ENCODE results near the gene OTC. TPM values are rescaled to one million over a fixed set of nuclear protein-coding genes. Genes with fewer than 3 reads are reported as not detected.

Gene OTC
- total RNA-seq: not detected in 2 replicates

DNA sequence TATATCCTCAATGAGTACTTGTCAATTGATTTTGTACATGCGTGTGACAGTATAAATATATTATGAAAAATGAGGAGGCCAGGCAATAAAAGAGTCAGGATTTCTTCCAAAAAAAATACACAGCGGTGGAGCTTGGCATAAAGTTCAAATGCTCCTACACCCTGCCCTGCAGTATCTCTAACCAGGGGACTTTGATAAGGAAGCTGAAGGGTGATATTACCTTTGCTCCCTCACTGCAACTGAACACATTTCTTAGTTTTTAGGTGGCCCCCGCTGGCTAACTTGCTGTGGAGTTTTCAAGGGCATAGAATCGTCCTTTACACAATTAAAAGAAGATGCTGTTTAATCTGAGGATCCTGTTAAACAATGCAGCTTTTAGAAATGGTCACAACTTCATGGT is at the start of gene OTC:
Gene OTC (plus strand): TSS at position 243 of the 400 bp plus-strand sequence. CDS start 93 bp downstream, at position 336.

DNA sequence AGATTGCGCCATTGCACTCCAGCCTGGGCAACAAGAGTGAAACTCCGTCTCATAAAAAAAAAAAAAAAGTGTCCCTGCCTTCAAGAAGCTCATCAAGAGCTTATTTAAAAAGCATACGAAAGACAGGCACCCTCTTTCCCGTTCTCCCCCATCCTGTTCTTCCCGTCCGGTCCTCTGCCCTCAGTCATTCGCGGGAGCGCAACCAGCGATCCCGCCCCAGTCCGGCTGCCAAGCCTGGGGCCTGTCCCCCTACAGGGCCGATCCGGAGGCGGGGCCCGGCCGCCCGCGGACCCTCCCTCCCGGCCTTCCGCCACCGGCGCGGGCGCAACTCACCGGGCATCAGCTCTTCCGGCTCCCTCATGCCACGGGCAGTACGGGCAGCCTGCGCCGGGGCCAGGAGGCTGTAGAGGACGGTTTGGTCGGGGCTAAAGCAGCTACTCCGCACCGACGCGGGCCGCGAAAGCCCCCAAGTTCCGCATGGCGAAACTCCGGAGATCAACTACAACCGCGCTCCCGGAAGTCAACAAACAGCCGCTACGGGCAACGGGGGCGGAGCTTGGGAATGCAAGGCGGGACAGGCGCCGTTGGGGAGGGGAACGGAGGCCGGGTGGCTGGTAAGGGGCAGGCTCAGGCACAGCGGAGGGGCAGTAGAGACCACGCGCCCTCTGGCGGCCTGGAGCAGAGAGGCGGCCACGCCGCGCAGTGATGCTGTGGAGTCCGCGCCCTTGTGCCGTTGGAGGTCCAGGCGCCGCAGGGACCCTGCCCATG is 25.2 kb upstream of the OTC start, which contains the start of gene RPGR:
Gene RPGR (minus strand): TSS at position 503 of the 768 bp plus-strand sequence. CDS start 142 bp downstream, at position 361.

Small RNA genes within 50 kb of the gene (small RNA-seq; reads per million reads assigned to genes)
- not detected for gene RF00322

Other genes with a start within 250 kb of the OTC start
- 121 and 147 TPM in 2 replicates for gene SRPX, start 131.7 kb upstream of the OTC start, total RNA-seq
- 3.2 and 13.3 TPM in 2 replicates for gene RPGR, start 25.1 kb upstream of the OTC start, total RNA-seq
- gene TSPAN7, start 208.9 kb downstream of the OTC start, total RNA-seq: not detected in 2 replicates